ENCODE data around the gene ZNF215. TPM values are rescaled to one million over a fixed set of nuclear protein-coding genes. Genes with fewer than 3 reads are reported as not detected.

The ZNF215 gene
- total and polyA plus RNA-seq, 2 of the 4 experiments (the other 2 are of a cell fraction): 3.4 to 7.7 TPM

DNA sequence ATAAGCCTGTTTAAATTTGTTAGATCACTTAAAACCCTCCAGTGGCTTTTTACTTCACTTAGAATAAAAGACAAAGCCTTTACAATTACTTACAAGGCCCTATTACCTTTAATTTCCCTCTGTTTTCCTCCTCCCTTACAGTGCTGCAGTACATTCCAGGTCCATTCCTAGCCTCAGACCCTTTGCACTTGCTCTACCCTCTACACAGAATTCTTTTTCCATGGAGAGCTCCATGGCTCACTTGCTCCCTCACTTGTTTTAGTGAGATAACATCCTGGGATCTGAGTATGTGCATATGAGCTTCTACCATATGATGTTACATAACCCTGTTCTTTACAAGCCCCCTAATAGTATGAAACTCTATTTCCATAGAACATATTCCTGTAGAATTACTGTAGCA is 69.5 kb downstream of the ZNF215 start:
- H2BK15ac ChIP-seq (ENCODE audit: low read depth, low read length): no peak overlapping the region
- no peak overlapping the region for H3K9ac ChIP-seq (ENCODE audit: low read depth, low read length)
- no peak overlapping the region for H3K4ac ChIP-seq (ENCODE audit: low read depth, low read length)
- H2BK20ac ChIP-seq (ENCODE audit: low read depth, low read length): 0 out of 2 replicates have a peak overlapping the region, but pooled peaks have one; percentile 18
- ChIA-PET POLR2A (ENCODE audit: unreplicated experiment) (no interaction called here), CTCF (interaction anchor here (1.2 kb wide), 1 partner anchor 183 kb away, joined by 4 read pairs; no protein-coding TSS in a partner anchor)
- no peak overlapping the region for H2AK5ac ChIP-seq (ENCODE audit: low read depth, low read length)
- H3K4me2 ChIP-seq (ENCODE audit: low read depth, low read length): no peak overlapping the region
- H2BK120ac ChIP-seq (ENCODE audit: low read depth, low read length): no peak overlapping the region
- no peak overlapping the region for H2AFZ ChIP-seq (replicated peaks; ENCODE audit: low read length, poor library complexity)
- DNase-seq (no peak), ATAC-seq (ENCODE audit: low read depth) (no peak)
- no peak overlapping the region for H4K8ac ChIP-seq (ENCODE audit: low read depth in 2 of 2, low read length in 2 of 2)
- no peak overlapping the region for H2BK5ac ChIP-seq (ENCODE audit: low read depth, low read length, poor library complexity, severe bottlenecking)
- H3K9me1 ChIP-seq (ENCODE audit: insufficient read depth, low read length): peaks cover 10% of the 10 kb centered on the region; the same call in 1 of the 2 replicates
- no peak overlapping the region for H4K91ac ChIP-seq (ENCODE audit: insufficient read depth, low read depth, low read length)
- BruUV-seq (replicated peaks): no TSS peak
- no peaks in the 10 kb centered on the region for H3K79me1 ChIP-seq (ENCODE audit: low read depth in 1 of 2, low read length in 2 of 2)
- H3K14ac ChIP-seq (replicated peaks; ENCODE audit: low read depth, low read length): no peak overlapping the region
- no peaks in the 10 kb centered on the region for H3K27me3 ChIP-seq (ENCODE audit: control insufficient read depth, insufficient read depth, low read length)
- no peak overlapping the region for H3K56ac ChIP-seq (ENCODE audit: extremely low read depth, insufficient read depth, low read length)
- H3K27ac ChIP-seq (ENCODE audit: insufficient read depth, low read length): no peak overlapping the region
- no peaks in the 10 kb centered on the region for H3K36me3 ChIP-seq (ENCODE audit: control insufficient read depth, insufficient read depth, low read length)
- no peak overlapping the region for H3K18ac ChIP-seq (ENCODE audit: low read depth, low read length)
- peaks cover 12% of the 10 kb centered on the region for H3K4me1 ChIP-seq (ENCODE audit: control insufficient read depth, insufficient read depth, low read length)
- dilution Hi-C loops (cut with HindIII; ENCODE audit: low sequenced_read_pairs, unreplicated experiment): no loop called here
- no peak overlapping the region for H4K5ac ChIP-seq (ENCODE audit: low read depth, low read length)
- no peak overlapping the region for H3K23ac ChIP-seq (ENCODE audit: low read depth, low read length)
- no peak overlapping the region for H2AK9ac ChIP-seq (replicated peaks; ENCODE audit: low read depth, low read length, poor library complexity)
- H3K4me3 ChIP-seq (ENCODE audit: insufficient read depth, low read depth, low read length): no peak overlapping the region
- intact Hi-C loops (cut with micrococcal nuclease): no loop called here
- H4K20me1 ChIP-seq (ENCODE audit: insufficient read depth, low read length): no peaks in the 10 kb centered on the region
- in situ Hi-C loops (cut with MboI; ENCODE audit: low sequenced_read_pairs): no loop called here
- TF ChIP-seq SMC3 (IDR thresholded peaks at IDR 0.05; ENCODE audit: low read depth, low read length) (no peak), FOS (IDR thresholded peaks at IDR 0.05; ENCODE audit: low read depth, low read length) (no peak), BHLHE40 (IDR thresholded peaks at IDR 0.05; ENCODE audit: low read depth, low read length) (no peak), MAFK (IDR thresholded peaks at IDR 0.05; ENCODE audit: low read depth, low read length) (no peak), CEBPB (IDR thresholded peaks at IDR 0.05; ENCODE audit: low read depth, low read length) (no peak), MXI1 (IDR thresholded peaks at IDR 0.05; ENCODE audit: borderline replicate concordance, low read depth, low read length) (no peak), RAD21 (IDR thresholded peaks at IDR 0.05; ENCODE audit: low read length) (no peak), CTCF (conservative IDR thresholded peaks at IDR 0.05; ENCODE audit: low read depth, low read length) (no peak), RFX5 (IDR thresholded peaks at IDR 0.05; ENCODE audit: low read depth, low read length) (no peak), MAZ (IDR thresholded peaks at IDR 0.05; ENCODE audit: borderline replicate concordance, low read depth, low read length) (no peak), RCOR1 (IDR thresholded peaks at IDR 0.05; ENCODE audit: insufficient replicate concordance, low read length) (no peak), CHD1 (IDR thresholded peaks at IDR 0.05; ENCODE audit: low read depth, low read length) (no peak)
- TF ChIP-seq, protein P1, sequence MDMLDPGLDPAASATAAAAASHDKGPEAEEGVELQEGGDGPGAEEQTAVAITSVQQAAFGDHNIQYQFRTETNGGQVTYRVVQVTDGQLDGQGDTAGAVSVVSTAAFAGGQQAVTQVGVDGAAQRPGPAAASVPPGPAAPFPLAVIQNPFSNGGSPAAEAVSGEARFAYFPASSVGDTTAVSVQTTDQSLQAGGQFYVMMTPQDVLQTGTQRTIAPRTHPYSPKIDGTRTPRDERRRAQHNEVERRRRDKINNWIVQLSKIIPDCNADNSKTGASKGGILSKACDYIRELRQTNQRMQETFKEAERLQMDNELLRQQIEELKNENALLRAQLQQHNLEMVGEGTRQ (IDR thresholded peaks at IDR 0.05; ENCODE audit: low read depth, low read length): no peak
- no peaks in the 10 kb centered on the region for H3K9me3 ChIP-seq (ENCODE audit: control insufficient read depth, insufficient read depth, low read length)

All from IMR-90 (cell line).